Kidney epithelial cell (primary cell): Measurements from ENCODE around the gene GREB1L. TPM values are rescaled to one million over a fixed set of nuclear protein-coding genes. Genes with fewer than 3 reads are reported as not detected.

Experiments
- DNase-seq: peaks from one replicate; pipeline ENCODE4 v3.0.0-alpha.2; 2010; ENCODE audit warnings: low read depth
- H3K27me3 ChIP-seq: 2 replicates; pipeline ENCODE4 v1.6.0; 2011; ENCODE audit warnings: low read length; ENCODE audit not compliant: control insufficient read depth, insufficient read depth
- H3K36me3 ChIP-seq: 2 replicates; pipeline ENCODE4 v1.5.1; 2011; ENCODE audit warnings: low read length; ENCODE audit not compliant: control insufficient read depth, insufficient read depth
- H3K4me3 ChIP-seq: 2 replicates; pipeline ENCODE4 v1.5.1; 2011; ENCODE audit warnings: low read depth, mild to moderate bottlenecking, control low read depth, low read length
- CTCF ChIP-seq: IDR thresholded peaks from 2 replicates; pipeline ENCODE4 v1.5.1; 2011; ENCODE audit warnings: mild to moderate bottlenecking, moderate library complexity, low read length, control low read depth, inconsistent platforms; ENCODE audit not compliant: insufficient read depth, poor library complexity, severe bottlenecking
- total RNA-seq: library from RNA; depleted of rRNA; stranded (reverse); fragments of >200 nt; gene quantifications from 2 replicates; pipeline ENCODE4 v1.2.3, GENCODE V29; 2015

GREB1L gene
- total RNA-seq, 1 donor from 2014 or later, result 1.5 TPM

GRCh38 chr18:21458310-21458709 is 216.3 kb downstream of the GREB1L start:
- no peak for DNase-seq
- no peaks in the 10 kb centered on the region for H3K27me3 ChIP-seq
- no peak for TF ChIP-seq CTCF
- no peak overlapping the region for H3K4me3 ChIP-seq
- no peaks in the 10 kb centered on the region for H3K36me3 ChIP-seq

GRCh38 chr18:21458788-21459187 is 216.8 kb downstream of the GREB1L start:
- DNase-seq, result no peak
- H3K36me3 ChIP-seq, result no peaks in the 10 kb centered on the region
- no peaks in the 10 kb centered on the region for H3K27me3 ChIP-seq
- TF ChIP-seq CTCF, result no peak
- H3K4me3 ChIP-seq, result no peak overlapping the region

- no peak for TF ChIP-seq CTCF
- no peak for DNase-seq
- H3K36me3 ChIP-seq, result no peaks in the 10 kb centered on the region
- H3K27me3 ChIP-seq, result no peaks in the 10 kb centered on the region
- no peak overlapping the region for H3K4me3 ChIP-seq
Observed at GRCh38 chr18:21459706-21460286, 217.8 kb downstream of the GREB1L start.

- no peak for DNase-seq
- Histone ChIP-seq H3K4me3 (no peak overlapping the region), H3K27me3 (no peaks in the 10 kb centered on the region), H3K36me3 (no peaks in the 10 kb centered on the region)
- TF ChIP-seq CTCF, result no peak
Observed at GRCh38 chr18:21461460-21461859, 219.4 kb downstream of the GREB1L start.

- no peaks in the 10 kb centered on the region for H3K27me3 ChIP-seq
Observed at GRCh38 chr18:21463718-21464117, 221.7 kb downstream of the GREB1L start.

More at GRCh38 chr18:21463718-21464117, 221.7 kb downstream of the GREB1L start:
- no peak for DNase-seq
- TF ChIP-seq CTCF, result no peak
- no peak overlapping the region for H3K4me3 ChIP-seq
- H3K36me3 ChIP-seq, result no peaks in the 10 kb centered on the region
